Endothelial cell of umbilical vein (primary cell): ENCODE data around the gene SEMA3E.

Experiments
- CTCF ChIP-seq, 2 donors: IDR thresholded peaks; 1 replicate in 1 of 2; 2 replicates in 1 of 2; pipeline ENCODE4 v1.5.1; 2011; ENCODE audit warnings: low read length in 2 of 2, mild to moderate bottlenecking in 2 of 2, moderate library complexity in 2 of 2, control low read depth in 1 of 2, inconsistent platforms in 1 of 2, low read depth in 1 of 2; ENCODE audit not compliant: insufficient read depth in 1 of 2; ENCODE audit errors: extremely low read depth in 1 of 2
- EZH2 ChIP-seq: IDR thresholded peaks from 2 replicates; pipeline ENCODE4 v1.6.1; 2012; ENCODE audit warnings: borderline replicate concordance, low read depth, mild to moderate bottlenecking, moderate library complexity, low read length, inconsistent platforms; ENCODE audit not compliant: severe bottlenecking

DNA sequence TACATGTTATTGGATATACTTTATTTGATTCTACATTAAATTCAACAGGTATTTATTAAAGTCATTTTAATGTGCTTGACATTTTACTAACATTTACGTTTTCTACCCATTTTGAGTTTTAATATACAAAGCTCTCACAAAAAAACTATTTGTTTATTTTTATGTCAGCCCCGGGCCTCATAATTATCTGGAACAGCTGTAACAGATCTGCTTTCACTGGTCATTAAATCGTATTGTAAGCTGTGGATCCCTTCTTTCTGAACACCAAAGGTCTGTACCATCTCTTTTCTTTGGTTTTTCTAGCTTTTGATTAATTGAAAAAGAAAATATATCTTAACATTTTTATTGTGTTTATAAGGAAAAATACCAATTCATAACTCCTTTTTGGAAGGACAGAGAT is 73.5 kb downstream of the SEMA3E start:
- TF ChIP-seq CTCF (IDR thresholded peaks at IDR 0.05; ENCODE audit: extremely low read depth in 1 of 2, insufficient read depth in 1 of 2, low read depth in 1 of 2, low read length in 2 of 2) (no peak), EZH2 (no peak)
